ENCODE results near the gene DRICH1.
"Not testable (repeated sequence)": the region's sequence is repeated elsewhere in the genome, so short reads cannot be mapped to it uniquely, and the experiment has no call there.

Gene DRICH1

DNA sequence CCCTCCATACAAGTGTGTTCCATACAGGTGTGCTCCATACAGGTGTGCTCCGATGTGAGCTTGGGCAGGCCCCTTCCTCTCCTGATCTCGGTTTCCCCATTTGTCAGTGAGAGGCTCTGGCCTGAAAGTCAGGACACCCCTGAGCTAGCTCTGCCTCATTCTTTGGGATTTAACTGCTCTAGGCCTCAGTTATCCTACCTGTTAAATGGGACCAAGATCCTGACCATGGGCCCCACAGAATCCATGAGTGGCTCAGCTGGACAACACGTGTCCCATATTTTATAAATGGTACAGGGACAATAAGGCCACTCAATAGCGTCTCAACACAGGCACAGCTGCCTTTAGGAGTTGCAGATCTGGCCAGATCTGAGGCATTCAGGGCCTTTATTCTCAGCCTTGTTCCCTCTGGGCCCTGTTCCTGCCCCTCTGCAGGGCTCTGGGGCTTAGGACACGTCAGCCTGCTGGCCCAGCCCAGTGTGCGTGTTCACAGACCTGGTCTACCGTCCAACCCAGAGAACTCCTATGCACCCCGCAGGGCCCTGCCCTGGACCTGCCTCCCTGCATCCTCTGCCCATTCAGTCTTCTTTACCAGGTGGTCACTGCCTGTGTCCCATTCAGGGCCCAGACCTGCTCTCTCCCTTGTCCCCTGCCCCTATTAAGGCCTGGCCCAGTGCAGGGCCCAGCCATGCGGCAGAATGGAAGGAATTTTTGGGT is 33.2 kb downstream of the DRICH1 start:
- no peak for DNase-seq (ENCODE audit: low read depth in 2 of 2)

GRCh38 chr22:23597576-23598268 is 34.4 kb downstream of the DRICH1 start:
- not testable (repeated sequence) for DNase-seq (ENCODE audit: low read depth in 2 of 2)

GRCh38 chr22:23595904-23596303 is 36.2 kb downstream of the DRICH1 start:
- DNase-seq (ENCODE audit: low read depth in 2 of 2) = not testable (repeated sequence)

DNA sequence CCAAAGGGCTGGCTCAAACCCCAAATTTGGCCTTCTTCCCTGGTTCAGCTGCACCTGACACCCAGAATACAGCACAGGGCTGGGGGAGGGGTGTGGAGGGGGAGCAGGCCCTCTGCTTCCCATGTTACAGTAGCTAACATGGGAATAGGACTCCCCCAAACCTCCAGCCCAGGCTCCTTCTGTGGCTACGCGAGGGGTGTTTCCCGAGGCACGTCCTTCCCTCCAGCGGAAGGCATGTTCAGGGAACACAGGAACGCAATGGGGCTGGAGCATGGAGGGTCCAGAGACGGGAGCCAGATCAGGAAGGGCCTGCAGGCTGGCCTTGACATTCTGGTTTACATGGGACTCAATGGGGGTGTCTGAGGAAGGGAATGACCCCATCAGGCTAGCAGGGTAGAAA is 40.3 kb downstream of the DRICH1 start:
- DNase-seq (ENCODE audit: low read depth in 2 of 2) = no peak

DNA sequence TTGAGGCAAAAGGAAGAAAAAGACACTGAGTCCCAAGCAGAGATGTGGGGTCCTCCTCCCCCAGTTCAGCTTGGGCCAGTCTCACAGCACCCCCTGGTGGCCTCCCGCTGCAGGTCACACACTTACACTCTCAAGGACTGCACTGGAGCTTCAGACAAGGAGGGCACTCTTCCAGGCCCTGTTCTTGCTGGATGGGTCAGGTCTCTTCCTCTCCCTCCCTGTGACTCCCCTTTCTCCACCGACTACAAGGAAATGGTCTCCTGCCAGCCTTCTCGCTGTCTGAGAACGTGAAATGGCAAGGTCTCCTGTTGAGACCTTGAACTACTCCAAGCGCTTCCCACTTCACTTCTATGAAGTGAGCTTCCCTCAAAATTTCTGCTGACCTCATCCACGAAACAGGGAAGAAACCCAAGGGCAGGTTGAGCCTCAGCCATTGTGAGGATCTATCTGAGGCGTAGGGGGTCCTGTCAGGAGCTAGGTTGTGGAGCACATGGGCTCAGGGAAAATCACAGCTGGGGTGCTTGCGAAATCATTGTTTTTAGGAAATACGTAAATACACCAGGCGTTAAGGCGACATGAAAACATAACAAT is 40.8 kb downstream of the DRICH1 start:
- DNase-seq (ENCODE audit: low read depth in 2 of 2) = peak in 1 of 2 donors; percentile 23

DNA sequence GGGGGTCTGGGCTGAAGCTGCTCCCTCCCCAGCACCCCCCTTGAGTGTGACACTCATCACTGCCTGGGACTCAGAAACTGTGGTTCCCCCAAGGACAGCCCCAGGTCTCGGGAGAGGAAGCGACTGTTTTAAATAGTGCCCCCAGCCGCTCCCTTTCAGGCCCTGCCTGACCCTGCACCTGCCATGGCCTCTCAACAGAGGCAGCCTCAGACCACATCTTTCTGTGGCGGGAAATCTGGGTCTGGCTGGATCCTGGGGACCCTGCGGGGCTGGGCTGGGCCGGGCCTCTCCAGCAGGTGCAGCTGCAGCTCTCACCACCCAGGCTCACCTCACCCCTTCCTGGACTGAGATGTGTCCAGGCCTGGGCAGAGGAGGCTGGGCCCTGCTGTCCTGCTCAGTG is 48.3 kb downstream of the DRICH1 start:
- no peak for DNase-seq (ENCODE audit: low read depth in 2 of 2)

DNA sequence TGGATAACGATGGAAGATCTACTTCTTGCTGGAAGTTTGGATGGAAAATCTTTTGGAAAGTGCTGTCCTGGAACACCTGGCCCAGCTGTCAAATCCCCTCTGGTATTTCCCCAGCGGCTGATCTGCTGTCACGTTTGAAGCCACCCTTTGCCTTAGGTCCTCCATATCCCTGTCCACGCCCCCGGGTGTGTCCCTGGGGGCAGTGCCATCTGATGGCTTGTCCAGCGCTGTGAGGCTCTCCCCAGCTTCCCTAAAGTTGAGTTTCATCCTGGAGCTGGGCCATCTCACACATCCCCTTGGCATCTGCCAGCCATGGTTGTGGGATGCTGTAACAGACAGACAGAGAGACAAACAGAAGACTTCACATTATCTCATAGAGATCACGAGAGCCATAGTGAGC is 49.0 kb downstream of the DRICH1 start:
- DNase-seq (ENCODE audit: low read depth in 2 of 2) = no peak

DNA sequence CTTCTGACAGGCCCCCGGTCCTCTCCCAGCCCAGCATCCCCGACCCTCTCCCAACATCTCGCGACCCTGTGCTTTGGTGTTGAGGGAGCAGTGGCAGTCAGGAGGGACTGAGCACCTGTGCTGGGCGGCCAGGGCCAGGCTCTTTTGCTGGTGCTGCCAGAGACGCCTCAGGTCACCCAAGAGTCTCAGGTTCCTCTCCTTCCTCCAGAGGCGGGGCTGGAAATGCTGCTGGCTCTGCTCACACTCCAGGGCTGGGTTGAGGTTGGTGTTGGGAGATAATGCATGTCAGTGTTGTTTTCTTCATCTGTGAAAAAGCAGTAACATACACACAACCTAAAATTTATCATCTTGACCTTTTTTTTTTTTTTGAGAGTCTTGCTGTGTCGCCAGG is 50.9 kb downstream of the DRICH1 start:
- DNase-seq (ENCODE audit: low read depth in 2 of 2) = no peak

GRCh38 chr22:23580576-23581259 is 51.4 kb downstream of the DRICH1 start:
- no peak for DNase-seq (ENCODE audit: low read depth in 2 of 2)

DNA sequence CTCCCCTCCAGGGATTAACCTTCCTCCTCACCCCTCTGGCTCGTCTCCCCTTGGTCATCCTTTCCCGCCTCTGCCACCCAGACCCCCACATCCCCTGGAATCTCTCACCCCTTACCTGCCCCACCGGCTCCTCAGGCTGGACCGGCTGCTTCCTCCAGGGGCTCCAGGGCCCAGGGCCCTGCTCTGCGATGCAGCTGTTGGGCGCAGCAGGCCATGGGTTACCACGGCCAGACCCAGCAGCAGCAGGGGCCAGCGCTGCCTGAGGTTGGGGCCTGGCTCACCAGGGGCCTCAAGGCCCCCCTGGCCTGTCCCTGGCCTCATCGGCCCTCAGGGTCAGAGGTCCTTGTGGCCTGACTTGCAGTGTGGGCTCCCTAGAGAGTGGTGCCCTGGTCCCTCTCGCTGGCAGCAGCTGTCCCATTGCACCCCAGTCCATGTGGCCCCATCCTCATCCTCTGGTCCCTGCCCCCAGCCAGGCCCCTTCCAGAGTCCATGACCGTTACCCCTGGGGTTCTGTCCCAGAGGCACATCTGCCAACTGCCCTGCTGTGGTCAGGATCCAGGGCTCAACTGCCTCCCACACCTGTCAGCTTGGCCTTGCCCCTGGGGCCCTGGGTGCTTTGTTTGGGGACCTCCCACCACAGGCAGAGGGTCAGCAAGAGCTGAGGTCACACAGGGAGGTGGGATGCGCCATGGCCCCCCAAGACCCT is 52.1 kb downstream of the DRICH1 start, which contains the start of gene IGLL1:
TSS of gene IGLL1 (minus strand) at position 421 of the 706 bp plus-strand sequence. CDS start at position 321, 100 bp downstream.
- no peak for DNase-seq (ENCODE audit: low read depth in 2 of 2)

DNA sequence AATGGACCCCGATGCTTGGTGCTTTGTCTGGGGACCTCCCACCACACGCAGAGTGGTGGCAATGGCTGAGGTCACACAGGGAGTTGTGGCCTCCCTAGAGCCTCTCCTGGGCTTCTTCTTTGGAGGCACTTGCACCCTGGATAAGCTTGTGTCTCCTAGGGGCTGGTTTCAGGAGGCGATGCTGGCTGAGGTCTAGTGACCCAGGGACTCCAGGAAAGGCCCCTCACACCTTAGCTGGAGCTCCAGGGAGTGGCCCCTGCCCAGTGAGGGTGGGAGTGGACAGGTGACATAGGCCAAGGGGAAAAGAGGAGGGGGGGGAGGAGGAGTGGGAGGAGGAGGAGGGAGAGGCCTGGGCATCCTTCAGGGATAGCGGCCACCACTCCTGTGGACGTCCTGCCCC is 52.8 kb downstream of the DRICH1 start:
- no peak for DNase-seq (ENCODE audit: low read depth in 2 of 2)

GRCh38 chr22:23578306-23578705 is 53.8 kb downstream of the DRICH1 start:
- DNase-seq (ENCODE audit: low read depth in 2 of 2) = no peak

DNA sequence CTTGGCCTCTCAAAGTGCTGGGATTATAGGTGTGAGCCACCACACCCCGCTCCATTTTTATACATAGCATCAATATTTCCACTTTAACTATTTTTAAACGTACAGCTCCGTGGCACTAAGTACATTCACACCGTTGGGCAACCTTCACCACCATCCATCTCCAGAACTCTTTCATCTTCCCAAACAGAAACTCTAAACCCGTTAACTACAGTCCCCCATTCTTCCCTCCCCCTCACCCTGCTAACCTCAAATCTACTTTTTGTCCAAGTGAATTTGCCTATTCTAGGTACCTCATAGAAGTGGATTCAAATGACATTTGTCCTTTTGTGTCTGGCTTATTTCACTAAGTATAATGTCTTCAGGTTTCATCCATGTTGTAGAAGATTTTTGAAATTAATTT is 55.4 kb downstream of the DRICH1 start:
- DNase-seq (ENCODE audit: low read depth in 2 of 2) = no peak

DNA sequence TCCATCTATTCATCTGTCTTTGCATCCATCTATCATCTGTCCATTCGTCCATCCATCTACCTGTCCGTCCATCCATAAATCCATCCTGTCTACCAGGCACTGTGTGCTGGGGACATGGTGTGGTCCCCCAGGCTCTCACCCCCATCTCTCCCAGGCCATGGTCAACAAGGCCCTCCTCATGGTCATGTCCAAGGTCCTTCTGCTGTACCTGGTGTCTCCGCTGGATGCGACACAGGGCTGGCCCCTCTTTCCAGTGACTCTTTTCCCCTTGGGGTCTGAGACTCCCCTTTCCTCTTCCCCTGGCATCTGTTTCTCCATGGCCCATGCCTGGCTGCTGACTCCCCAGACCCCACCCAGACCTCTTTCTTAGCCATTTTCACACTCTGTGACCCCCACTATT is 56.5 kb downstream of the DRICH1 start:
- DNase-seq (ENCODE audit: low read depth in 2 of 2) = no peak

DNA sequence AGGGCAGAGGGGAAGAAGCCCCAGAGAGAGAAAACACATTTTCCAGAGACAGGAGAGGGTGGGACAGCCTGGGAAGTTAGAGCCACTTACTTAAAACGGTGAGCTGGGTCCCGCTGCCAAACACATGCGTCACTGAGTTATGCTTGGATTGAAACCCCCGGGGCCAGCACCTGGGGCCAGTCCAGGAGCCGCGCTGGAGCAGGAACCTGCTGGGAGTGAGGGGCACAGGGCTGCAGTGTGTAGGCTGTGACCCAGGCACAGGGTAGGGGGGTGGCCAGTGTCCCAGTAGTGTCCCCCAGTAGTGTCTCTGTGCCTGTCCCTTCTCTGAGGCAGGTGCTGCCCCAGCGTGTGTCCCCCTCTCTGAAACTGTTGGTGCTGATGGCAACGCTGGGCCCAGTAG is 57.2 kb downstream of the DRICH1 start:
- DNase-seq (ENCODE audit: low read depth in 2 of 2) = no peak

DNA sequence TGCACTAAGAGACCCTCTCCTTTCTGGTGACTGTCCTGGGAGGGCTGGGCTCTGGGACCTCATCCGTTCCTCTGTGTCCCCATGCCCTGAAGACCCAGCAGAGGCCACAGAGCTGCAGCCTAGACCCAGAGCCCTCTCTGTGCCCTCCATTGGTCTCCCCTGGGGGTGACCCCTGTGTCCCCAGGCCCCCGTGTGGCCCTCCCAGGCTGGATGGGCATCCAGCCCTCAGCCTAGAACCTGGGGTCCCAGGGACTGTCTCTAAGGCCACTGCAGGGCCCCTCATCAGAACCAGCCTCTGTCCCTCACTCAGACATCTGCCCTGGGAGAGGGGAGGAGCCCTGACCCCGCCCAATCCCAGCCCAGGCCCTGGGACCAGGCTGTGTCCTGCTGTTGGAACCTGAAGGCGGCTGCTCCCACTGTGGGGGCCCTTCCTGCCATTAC is 57.7 kb downstream of the DRICH1 start:
- DNase-seq (ENCODE audit: low read depth in 2 of 2) = no peak

DNA sequence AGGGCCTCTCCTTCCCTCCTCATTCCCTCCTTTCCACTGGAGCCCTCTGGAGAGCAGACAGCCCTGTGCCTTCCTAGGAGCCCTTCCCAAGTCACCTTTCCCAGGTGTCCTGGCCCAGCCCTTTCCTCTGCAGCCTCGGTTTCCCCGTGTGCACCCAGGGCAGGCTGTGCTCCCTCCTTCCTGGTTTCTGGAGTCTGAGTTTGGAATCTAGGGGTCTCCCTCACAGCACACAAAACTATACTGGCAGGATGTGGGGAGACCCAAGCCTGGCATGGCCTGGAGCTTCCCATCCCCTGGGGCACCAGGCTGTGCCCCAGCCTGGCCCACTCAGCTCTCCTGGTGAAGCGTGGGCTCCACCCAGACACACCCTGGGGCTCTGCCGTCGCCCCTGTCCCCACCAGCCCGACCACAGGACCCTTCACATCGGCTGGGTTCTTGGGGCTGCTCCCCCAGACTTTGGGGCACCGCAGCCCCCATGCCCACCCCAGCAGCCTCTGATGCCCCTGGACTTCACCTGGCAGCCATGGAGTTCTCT is 58.4 kb downstream of the DRICH1 start:
- DNase-seq (ENCODE audit: low read depth in 2 of 2) = not testable (repeated sequence)

- DNase-seq (ENCODE audit: low read depth in 2 of 2) = not testable (repeated sequence)
Observed at GRCh38 chr22:23573106-23573505, 59.0 kb downstream of the DRICH1 start.

- DNase-seq (ENCODE audit: low read depth in 2 of 2) = no peak
Observed at GRCh38 chr22:23571486-23571885, 60.6 kb downstream of the DRICH1 start.

GRCh38 chr22:23570681-23571080 is 61.4 kb downstream of the DRICH1 start:
- no peak for DNase-seq (ENCODE audit: low read depth in 2 of 2)

DNA sequence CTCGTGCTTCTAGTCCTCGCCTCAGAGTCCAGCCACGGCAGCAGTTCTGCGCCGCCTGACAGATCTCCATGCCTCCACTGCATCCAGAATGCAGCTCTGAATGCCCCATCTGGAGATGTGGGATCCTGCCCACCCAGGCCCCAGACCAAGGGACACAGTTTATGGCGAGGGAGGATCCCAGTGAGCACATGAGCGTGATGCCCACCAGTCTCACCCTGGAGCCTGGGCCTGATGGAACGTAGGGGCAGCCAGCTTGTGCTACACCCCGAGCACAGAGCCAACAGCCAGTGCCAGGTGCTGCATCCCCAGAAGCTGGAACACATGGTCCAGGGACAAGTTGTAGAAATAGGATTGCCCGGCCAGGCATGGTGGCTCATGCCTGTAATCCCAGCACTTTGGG is 62.4 kb downstream of the DRICH1 start:
- DNase-seq (ENCODE audit: low read depth in 2 of 2) = no peak
